HCT116 (cell line): ENCODE data around the gene CRCP. TPM values are rescaled to one million over a fixed set of nuclear protein-coding genes. Genes with fewer than 3 reads are reported as not detected.
"Not testable (repeated sequence)": the region's sequence is repeated elsewhere in the genome, so short reads cannot be mapped to it uniquely, and the experiment has no call there.

ENCODE experiments used
- ATAC-seq: fragments of 200-7000 bp; cut with Tn5 transposase; 2 replicates; pipeline ENCODE4 v1.9.1; 2020; ENCODE audit warnings: mild to moderate bottlenecking, moderate library complexity
- BruUV-seq: library from RNA; stranded (reverse); fragments of 400-500 nt; replicated peaks from 2 replicates; lab custom pipeline; 2021; lab: Mats Ljungman, UMichigan
- CTCF ChIA-PET: fragments of 300-600 bp; sonication (Branson Sonifier 250); formaldehyde crosslinking; loops from one replicate; lab custom pipeline; 2021; ENCODE audit warnings: antibody characterized with exemption; lab: Charles Lee
- POLR2A ChIA-PET: fragments of 300-600, 350-600 bp; sonication (Branson Sonifier 250); formaldehyde crosslinking; loops from one replicate; lab custom pipeline; 2021; ENCODE audit warnings: antibody characterized with exemption; lab: Charles Lee
- RAD21 ChIA-PET, 2 experiments: fragments of 300-600 bp; sonication (Branson Sonifier 250); formaldehyde crosslinking; loops; one replicate each; lab custom pipeline; 2023; ENCODE audit warnings: low total read pairs in 2 of 2; ENCODE audit not compliant: uncharacterized antibody in 2 of 2, unreplicated experiment in 2 of 2, low non-redundant PET in 1 of 2; lab: Charles Lee
- DNase-seq: peaks from one replicate; pipeline ENCODE4 v3.0.0-alpha.2; 2010; ENCODE audit warnings: low read depth, low spot score
- H2AFZ ChIP-seq: fragments of 200-600 bp; shearing (Covaris generic), sonication (generic); 2 replicates; pipeline ENCODE4 v1.6.1; 2017; ENCODE audit warnings: low read depth, mixed run types, mixed read lengths, antibody characterized with exemption, low read length; ENCODE audit not compliant: poor library complexity, severe bottlenecking
- H3K27ac ChIP-seq: 2 replicates; pipeline ENCODE4 v1.5.1; 2012; ENCODE audit warnings: low read depth, low read length
- H3K27me3 ChIP-seq: fragments of 200-600 bp; sonication (generic); 2 replicates; pipeline ENCODE4 v1.6.1; 2016; ENCODE audit warnings: mixed run types, low read length, mixed read lengths; ENCODE audit not compliant: insufficient read depth
- H3K36me3 ChIP-seq, 2 experiments: fragments of 200-500 bp in 1 of 2; fragments of 200-600 bp in 1 of 2; sonication (Bioruptor generic) in 1 of 2; sonication (generic) in 1 of 2; 2 replicates each; pipeline versions ENCODE4 v1.5.1 to v1.6.1; 2014 to 2016; ENCODE audit warnings: low read length in 2 of 2, inconsistent platforms in 1 of 2, mixed read lengths in 1 of 2, mixed run types in 1 of 2; ENCODE audit not compliant: insufficient read depth in 2 of 2, control insufficient read depth in 1 of 2
- H3K4me1 ChIP-seq, 2 experiments: fragments of 200-600 bp in 1 of 2; sonication (generic) in 1 of 2; 2 replicates each; pipeline versions ENCODE4 v1.5.1 to v1.6.1; 2012 to 2017; ENCODE audit warnings: low read length in 2 of 2, inconsistent platforms in 1 of 2, mild to moderate bottlenecking in 1 of 2, mixed read lengths in 1 of 2, mixed run types in 1 of 2, moderate library complexity in 1 of 2; ENCODE audit not compliant: insufficient read depth in 2 of 2, control insufficient read depth in 1 of 2
- H3K4me2 ChIP-seq: fragments of 200-600 bp; sonication (generic); 2 replicates; pipeline ENCODE4 v1.6.1; 2017; ENCODE audit warnings: mixed run types, low read length, mixed read lengths
- H3K4me3 ChIP-seq, 2 experiments: fragments of 200-600 bp in 1 of 2; sonication (generic) in 1 of 2; replicated peaks in 1 of 2; 2 replicates each; pipeline ENCODE4 v1.5.1; 2011 to 2016; ENCODE audit warnings: low read length in 2 of 2, control low read depth in 1 of 2, low read depth in 1 of 2, mild to moderate bottlenecking in 1 of 2, mixed read lengths in 1 of 2, mixed run types in 1 of 2
- H3K79me2 ChIP-seq: fragments of 200-600 bp; sonication (generic); 2 replicates; pipeline ENCODE4 v1.6.1; 2017; ENCODE audit warnings: mild to moderate bottlenecking, mixed run types, low read length, moderate library complexity, mixed read lengths; ENCODE audit not compliant: insufficient read depth
- H3K9ac ChIP-seq: fragments of 200-600 bp; sonication (generic); 2 replicates; pipeline ENCODE4 v1.6.1; 2016; ENCODE audit warnings: low read length, mixed read lengths
- H3K9me2 ChIP-seq: fragments of 200-600 bp; sonication (generic), shearing (Covaris generic); 2 replicates; pipeline ENCODE4 v1.6.1; 2017; ENCODE audit warnings: mixed run types, mild to moderate bottlenecking, moderate library complexity; ENCODE audit not compliant: insufficient read depth
- H3K9me3 ChIP-seq, 2 experiments: fragments of 200-500 bp in 1 of 2; fragments of 200-600 bp in 1 of 2; sonication (Bioruptor generic) in 1 of 2; sonication (generic) in 1 of 2; 2 replicates each; pipeline ENCODE4 v1.6.1; 2014 to 2017; ENCODE audit warnings: low read length in 2 of 2, mixed read lengths in 2 of 2, inconsistent platforms in 1 of 2, low read depth in 1 of 2, mild to moderate bottlenecking in 1 of 2, mixed run types in 1 of 2, moderate library complexity in 1 of 2; ENCODE audit not compliant: control insufficient read depth in 1 of 2, insufficient read depth in 1 of 2
- H4K20me1 ChIP-seq: fragments of 200-600 bp; sonication (generic), shearing (Covaris generic); 2 replicates; pipeline ENCODE4 v1.6.1; 2017; ENCODE audit warnings: mixed run types, mild to moderate bottlenecking, moderate library complexity; ENCODE audit not compliant: insufficient read depth
- FOSL1 ChIP-seq: IDR thresholded peaks from 2 replicates; pipeline ENCODE4 v1.6.1; 2012; ENCODE audit warnings: low read depth
- RAD21 ChIP-seq: IDR thresholded peaks from 2 replicates; pipeline ENCODE4 v1.6.1; 2012; ENCODE audit warnings: low read depth, mild to moderate bottlenecking
- TCF7L2 ChIP-seq: IDR thresholded peaks from 2 replicates; pipeline ENCODE4 v1.7.0; 2011; ENCODE audit warnings: borderline replicate concordance, inconsistent platforms; ENCODE audit not compliant: insufficient read depth, insufficient read length; ENCODE audit errors: extremely low read depth
- ZFX ChIP-seq: fragments of 450-650 bp; IDR thresholded peaks from 2 replicates; pipeline ENCODE4 v1.6.1; 2017
- intact Hi-C: fragments of 100-400 bp; cut with micrococcal nuclease; formaldehyde crosslinking; loops from 2 replicates; pipeline ENCODE4 v1.10.0; 2022
- total RNA-seq: library from RNA; stranded (reverse); gene quantifications from one replicate; pipeline ENCODE4 v1.2.1, GENCODE V29; 2021; ENCODE audit not compliant: unreplicated experiment

Gene CRCP
- total RNA-seq, 1 experiment from 2014 or later, result 28.4 TPM

DNA sequence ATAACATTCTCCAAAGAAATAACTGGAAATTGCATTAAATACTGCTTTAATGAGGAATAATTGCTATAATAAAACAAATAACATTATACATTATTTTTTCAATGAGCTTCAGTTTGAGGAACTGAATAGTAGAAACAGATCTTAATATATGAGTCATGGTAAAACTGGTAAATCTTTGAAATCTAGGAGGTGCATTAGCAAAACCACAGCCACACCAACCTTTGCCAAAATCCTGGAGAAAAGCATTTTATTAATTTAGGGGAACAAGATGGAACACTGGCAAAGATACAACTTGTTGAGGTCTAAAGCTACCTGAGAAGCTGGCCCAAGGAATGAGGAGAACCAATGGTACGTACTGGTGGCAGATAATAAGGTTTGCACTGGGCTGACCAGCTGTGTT, 44.4 kb upstream of the CRCP start:
- H3K9ac ChIP-seq, result no peak overlapping the region
- ChIA-PET POLR2A (no interaction called here), RAD21 (no interaction called here), CTCF (no interaction called here)
- H3K79me2 ChIP-seq, result no peaks in the 10 kb centered on the region
- no peaks in the 10 kb centered on the region for H3K9me3 ChIP-seq
- ATAC-seq, result no peak
- no peaks in the 10 kb centered on the region for H4K20me1 ChIP-seq
- intact Hi-C loops, result no loop called here
- H3K4me1 ChIP-seq, result peaks cover 0 to 2% of the 10 kb centered on the region in 2 experiments; a peak in 2 of 4 replicates
- H3K27ac ChIP-seq, result no peak overlapping the region
- H2AFZ ChIP-seq, result no peak overlapping the region
- no peak overlapping the region for H3K4me3 ChIP-seq
- no peaks in the 10 kb centered on the region for H3K36me3 ChIP-seq
- no TSS peak for BruUV-seq
- DNase-seq, result no peak
- H3K27me3 ChIP-seq, result no peaks in the 10 kb centered on the region
- no peak overlapping the region for H3K4me2 ChIP-seq
- H3K9me2 ChIP-seq, result no peaks in the 10 kb centered on the region
- TF ChIP-seq ZFX (no peak), TCF7L2 (no peak), FOSL1 (no peak)

DNA sequence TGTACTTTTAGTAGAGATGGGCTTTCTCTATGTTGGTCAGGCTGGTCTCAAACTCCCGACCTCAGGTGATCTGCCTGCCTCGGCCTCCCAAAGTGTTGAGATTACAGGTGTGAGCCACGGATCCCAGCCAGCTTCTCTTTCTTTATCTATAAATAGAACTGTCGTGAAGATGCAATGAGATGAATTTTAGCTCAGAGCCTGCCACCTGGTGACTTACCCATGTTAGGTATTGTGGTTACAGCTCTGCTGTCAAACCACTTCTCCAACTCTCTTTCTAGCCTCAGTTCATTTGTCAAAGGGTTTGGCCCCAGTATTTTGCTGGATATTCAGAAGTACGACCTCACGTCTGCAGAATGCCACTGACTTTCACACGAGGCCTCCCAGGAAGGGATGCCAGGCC, 42.4 kb upstream of the CRCP start:
- H4K20me1 ChIP-seq, RAD21 ChIA-PET, H3K4me2 ChIP-seq, H3K27me3 ChIP-seq, POLR2A ChIA-PET, DNase-seq, H3K9ac ChIP-seq, ATAC-seq, H3K9me2 ChIP-seq, H2AFZ ChIP-seq, H3K4me3 ChIP-seq, H3K9me3 ChIP-seq, BruUV-seq, H3K27ac ChIP-seq, CTCF ChIA-PET, intact Hi-C loops, H3K36me3 ChIP-seq: not testable (repeated sequence)
- peaks cover 15% of the 10 kb centered on the region for H3K79me2 ChIP-seq
- TF ChIP-seq RAD21, result peak; percentile 24; the same call in 1 of the 2 replicates
- H3K4me1 ChIP-seq, result peaks cover 2 to 14% of the 10 kb centered on the region in 2 experiments; a peak in 3 of 4 replicates
